Neural progenitor cell (in vitro differentiated cells): ENCODE data around the gene DZIP1. TPM values are rescaled to one million over a fixed set of nuclear protein-coding genes. Genes with fewer than 3 reads are reported as not detected.
A peak's percentile ranks its signal among the peaks of the same experiment; 100 is the strongest.

Source experiments
- DNase-seq: peaks from one replicate; pipeline ENCODE4 v3.0.0-alpha.2; 2016; ENCODE audit warnings: low spot score
- H2AFZ ChIP-seq: fragments of 200-600 bp; sonication (generic); replicated peaks from 2 replicates; pipeline ENCODE4 v1.6.1; 2016; ENCODE audit warnings: antibody characterized with exemption
- H3F3A ChIP-seq: fragments of 200-600 bp; sonication (generic); 2 replicates; pipeline ENCODE4 v1.6.1; 2016; ENCODE audit warnings: antibody characterized with exemption, low read depth
- H3K27ac ChIP-seq: fragments of 200-600 bp; sonication (generic); 2 replicates; pipeline ENCODE4 v1.5.1; 2016; ENCODE audit warnings: mild to moderate bottlenecking
- H3K27me3 ChIP-seq: fragments of 200-600 bp; sonication (generic); 2 replicates; pipeline ENCODE4 v1.6.1; 2016; ENCODE audit warnings: mild to moderate bottlenecking, moderate library complexity
- H3K36me3 ChIP-seq: fragments of 200-600 bp; sonication (generic); 2 replicates; pipeline ENCODE4 v1.5.1; 2016
- H3K4me1 ChIP-seq: fragments of 200-600 bp; sonication (generic); 2 replicates; pipeline ENCODE4 v1.6.1; 2016; ENCODE audit warnings: mixed run types
- H3K4me2 ChIP-seq: fragments of 200-600 bp; sonication (generic); 2 replicates; pipeline ENCODE4 v1.6.1; 2016
- H3K4me3 ChIP-seq: fragments of 200-600 bp; sonication (generic); 2 replicates; pipeline ENCODE4 v1.5.1; 2016
- H3K79me2 ChIP-seq: fragments of 200-600 bp; sonication (generic); 2 replicates; pipeline ENCODE4 v1.6.1; 2016; ENCODE audit warnings: low read depth
- H3K9ac ChIP-seq: fragments of 200-600 bp; sonication (generic); 2 replicates; pipeline ENCODE4 v1.6.1; 2016
- H3K9me3 ChIP-seq: fragments of 200-600 bp; sonication (generic); 2 replicates; pipeline ENCODE4 v1.5.1; 2016; ENCODE audit warnings: low read depth
- H4K20me1 ChIP-seq: fragments of 200-600 bp; sonication (generic); 2 replicates; pipeline ENCODE4 v1.6.1; 2016; ENCODE audit warnings: low read depth
- H3K27ac Mint-ChIP-seq: 3 replicates; pipeline ENCODE4 v1.8.0; 2021; ENCODE audit warnings: mixed read lengths
- H3K27me3 Mint-ChIP-seq: 2 replicates; pipeline ENCODE4 v1.8.0; 2022; ENCODE audit warnings: low read depth, mild to moderate bottlenecking, inconsistent platforms, moderate library complexity, mixed read lengths; ENCODE audit not compliant: insufficient read depth
- H3K36me3 Mint-ChIP-seq: 3 replicates; pipeline ENCODE4 v1.8.0; 2021; ENCODE audit warnings: mixed read lengths
- H3K4me1 Mint-ChIP-seq: 3 replicates; pipeline ENCODE4 v1.8.0; 2021; ENCODE audit warnings: mixed read lengths
- H3K4me3 Mint-ChIP-seq: 3 replicates; pipeline ENCODE4 v1.8.0; 2021; ENCODE audit warnings: mild to moderate bottlenecking, moderate library complexity, mixed read lengths
- H3K9me3 Mint-ChIP-seq: 3 replicates; pipeline ENCODE4 v1.8.0; 2020; ENCODE audit warnings: mixed read lengths
- CTCF ChIP-seq: fragments of 200-600 bp; sonication (generic); IDR thresholded peaks from 2 replicates; pipeline ENCODE4 v1.5.1; 2017; ENCODE audit warnings: antibody characterized with exemption, mild to moderate bottlenecking
- EZH2 ChIP-seq: fragments of 200-600 bp; sonication (generic); IDR thresholded peaks from 2 replicates; pipeline ENCODE4 v1.6.1; 2017; ENCODE audit warnings: antibody characterized with exemption, mild to moderate bottlenecking, moderate library complexity
- EZH2phosphoT487 ChIP-seq: fragments of 200-600 bp; sonication (generic); IDR thresholded peaks from 2 replicates; pipeline ENCODE4 v1.6.1; 2017; ENCODE audit warnings: antibody characterized with exemption
- total RNA-seq: library from RNA; depleted of rRNA; stranded (reverse); fragments of >200 nt; gene quantifications from 2 replicates; pipeline ENCODE4 v1.2.3, GENCODE V29; 2015; ENCODE audit warnings: low replicate concordance

The DZIP1 gene
- total RNA-seq, 1 donor from 2014 or later = 70.4 TPM

- H3K4me1 Mint-ChIP-seq = no peaks in the 10 kb centered on the region
- Histone ChIP-seq H3K27me3 (no peaks in the 10 kb centered on the region), H2AFZ (no peak overlapping the region), H3K4me3 (no peak overlapping the region), H3K27ac (no peak overlapping the region), H3F3A (no peaks in the 10 kb centered on the region), H3K9ac (no peak overlapping the region), H3K9me3 (no peaks in the 10 kb centered on the region), H4K20me1 (no peaks in the 10 kb centered on the region), H3K36me3 (no peaks in the 10 kb centered on the region), H3K4me2 (no peak overlapping the region), H3K79me2 (peaks cover 62% of the 10 kb centered on the region), H3K4me1 (no peaks in the 10 kb centered on the region)
- TF ChIP-seq CTCF = no peak
- TF ChIP-seq EZH2phosphoT487 = no peak
- TF ChIP-seq EZH2 = no peak
- no peak for DNase-seq
- peaks cover 19% of the 10 kb centered on the region for H3K36me3 Mint-ChIP-seq
- H3K9me3 Mint-ChIP-seq = peaks cover 44% of the 10 kb centered on the region
- no peak overlapping the region for H3K4me3 Mint-ChIP-seq
- no peak overlapping the region for H3K27ac Mint-ChIP-seq
- peaks cover 2% of the 10 kb centered on the region for H3K27me3 Mint-ChIP-seq
Observed at GRCh38 chr13:95684418-95684817, 39.9 kb upstream of the DZIP1 start.

GRCh38 chr13:95679722-95680121, 35.2 kb upstream of the DZIP1 start:
- H3K27me3 ChIP-seq = no peaks in the 10 kb centered on the region
- H3K27me3 Mint-ChIP-seq = peaks cover 5% of the 10 kb centered on the region
- H3K27ac ChIP-seq = no peak overlapping the region
- no peak for DNase-seq
- no peaks in the 10 kb centered on the region for H3K9me3 ChIP-seq
- peaks cover 7% of the 10 kb centered on the region for H4K20me1 ChIP-seq
- H2AFZ ChIP-seq = no peak overlapping the region
- H3K4me3 ChIP-seq = no peak overlapping the region
- no peak overlapping the region for H3K4me3 Mint-ChIP-seq
- H3K4me1 Mint-ChIP-seq = peaks cover 23% of the 10 kb centered on the region
- TF ChIP-seq EZH2phosphoT487 (no peak), CTCF (no peak), EZH2 (no peak)
- H3K9ac ChIP-seq = no peak overlapping the region
- H3K9me3 Mint-ChIP-seq = peaks cover 9% of the 10 kb centered on the region
- peaks cover 18% of the 10 kb centered on the region for H3F3A ChIP-seq
- H3K4me1 ChIP-seq = peaks cover 23% of the 10 kb centered on the region
- H3K27ac Mint-ChIP-seq = no peak overlapping the region
- H3K36me3 Mint-ChIP-seq = peaks cover 6% of the 10 kb centered on the region
- peaks cover 42% of the 10 kb centered on the region for H3K79me2 ChIP-seq
- H3K36me3 ChIP-seq = no peaks in the 10 kb centered on the region
- no peak overlapping the region for H3K4me2 ChIP-seq

GRCh38 chr13:95678967-95679366, 34.5 kb upstream of the DZIP1 start:
- Histone ChIP-seq H3K9me3 (no peaks in the 10 kb centered on the region), H3K79me2 (peaks cover 45% of the 10 kb centered on the region), H3F3A (peaks cover 18% of the 10 kb centered on the region), H3K36me3 (no peaks in the 10 kb centered on the region), H3K4me3 (peak overlapping the region; percentile 75), H4K20me1 (peaks cover 7% of the 10 kb centered on the region), H2AFZ (no peak overlapping the region), H3K4me2 (peak overlapping the region; percentile 95), H3K27ac (no peak overlapping the region), H3K9ac (no peak overlapping the region), H3K4me1 (peaks cover 23% of the 10 kb centered on the region), H3K27me3 (no peaks in the 10 kb centered on the region)
- Mint-ChIP-seq H3K4me1 (peaks cover 24% of the 10 kb centered on the region), H3K36me3 (peaks cover 2% of the 10 kb centered on the region), H3K27ac (no peak overlapping the region), H3K9me3 (peaks cover 6% of the 10 kb centered on the region), H3K4me3 (peak overlapping the region; percentile 92), H3K27me3 (peaks cover 5% of the 10 kb centered on the region)
- no peak for TF ChIP-seq EZH2
- TF ChIP-seq EZH2phosphoT487 = no peak
- no peak for TF ChIP-seq CTCF
- no peak for DNase-seq
